Fibroblast of lung (primary cell): ENCODE measurements around the gene GGTLC2.

Experiments used
- EZH2 ChIP-seq: IDR thresholded peaks from 2 replicates; pipeline ENCODE4 v1.5.1; 2012; ENCODE audit warnings: low read length, control low read depth, mild to moderate bottlenecking; ENCODE audit errors: missing control alignments
- TF ChIP-seq, protein P1 (sequence below), 2 donors: IDR thresholded peaks in 1 of 2; conservative IDR thresholded peaks in 1 of 2; 1 replicate in 1 of 2; 2 replicates in 1 of 2; pipeline ENCODE4 v1.5.1; 2011 to 2012; ENCODE audit warnings: low read length in 2 of 2, control low read depth in 1 of 2, inconsistent platforms in 1 of 2, low read depth in 1 of 2, mild to moderate bottlenecking in 1 of 2

- TF ChIP-seq, protein P1, sequence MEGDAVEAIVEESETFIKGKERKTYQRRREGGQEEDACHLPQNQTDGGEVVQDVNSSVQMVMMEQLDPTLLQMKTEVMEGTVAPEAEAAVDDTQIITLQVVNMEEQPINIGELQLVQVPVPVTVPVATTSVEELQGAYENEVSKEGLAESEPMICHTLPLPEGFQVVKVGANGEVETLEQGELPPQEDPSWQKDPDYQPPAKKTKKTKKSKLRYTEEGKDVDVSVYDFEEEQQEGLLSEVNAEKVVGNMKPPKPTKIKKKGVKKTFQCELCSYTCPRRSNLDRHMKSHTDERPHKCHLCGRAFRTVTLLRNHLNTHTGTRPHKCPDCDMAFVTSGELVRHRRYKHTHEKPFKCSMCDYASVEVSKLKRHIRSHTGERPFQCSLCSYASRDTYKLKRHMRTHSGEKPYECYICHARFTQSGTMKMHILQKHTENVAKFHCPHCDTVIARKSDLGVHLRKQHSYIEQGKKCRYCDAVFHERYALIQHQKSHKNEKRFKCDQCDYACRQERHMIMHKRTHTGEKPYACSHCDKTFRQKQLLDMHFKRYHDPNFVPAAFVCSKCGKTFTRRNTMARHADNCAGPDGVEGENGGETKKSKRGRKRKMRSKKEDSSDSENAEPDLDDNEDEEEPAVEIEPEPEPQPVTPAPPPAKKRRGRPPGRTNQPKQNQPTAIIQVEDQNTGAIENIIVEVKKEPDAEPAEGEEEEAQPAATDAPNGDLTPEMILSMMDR (conservative IDR thresholded peaks at IDR 0.05 in 1 of 2, IDR thresholded peaks at IDR 0.05 in 1 of 2; ENCODE audit: low read depth in 1 of 2, low read length in 2 of 2), result no peak
- no peak for TF ChIP-seq EZH2
These were observed 30.1 kb downstream of the GGTLC2 start for GRCh38 chr22:22674467-22674866.
